T-helper 9 cell (primary cell): ENCODE results near the gene GNG7.
"Not testable (repeated sequence)": the region's sequence is repeated elsewhere in the genome, so short reads cannot be mapped to it uniquely, and the experiment has no call there.

ENCODE experiments used
- DNase-seq: peaks from one replicate; pipeline ENCODE4 v3.0.0-alpha.2; 2020

The GNG7 gene

GRCh38 chr19:2726904-2727639 is 24.6 kb upstream of the GNG7 start:
- DNase-seq: no peak

GRCh38 chr19:2726160-2726855 is 23.8 kb upstream of the GNG7 start:
- no peak for DNase-seq

- no peak for DNase-seq
Measured at GRCh38 chr19:2724148-2724557, 21.7 kb upstream of the GNG7 start.

- DNase-seq: no peak
Measured at GRCh38 chr19:2723747-2724146, 21.3 kb upstream of the GNG7 start.

GRCh38 chr19:2723345-2723715 is 20.8 kb upstream of the GNG7 start:
- DNase-seq: no peak

- DNase-seq: no peak
Measured at GRCh38 chr19:2722541-2723344, 20.2 kb upstream of the GNG7 start.

- DNase-seq: no peak
Measured at GRCh38 chr19:2721570-2722540, 19.4 kb upstream of the GNG7 start.

- no peak for DNase-seq
Measured at GRCh38 chr19:2720777-2721569, 18.5 kb upstream of the GNG7 start, which contains the start of gene DIRAS1. DIRAS1 (minus strand) TSS chr19:2721372; CDS start chr19:2717806, 3,566 bp downstream.

GRCh38 chr19:2719920-2720776 is 17.7 kb upstream of the GNG7 start:
- no peak for DNase-seq

GRCh38 chr19:2719232-2719735 is 16.8 kb upstream of the GNG7 start:
- DNase-seq: no peak

GRCh38 chr19:2717638-2718541 is 15.4 kb upstream of the GNG7 start:
- no peak for DNase-seq

- no peak for DNase-seq
Measured at GRCh38 chr19:2716722-2717637, 14.5 kb upstream of the GNG7 start.

- DNase-seq: no peak
Measured at GRCh38 chr19:2716275-2716650, 13.8 kb upstream of the GNG7 start.

GRCh38 chr19:2715470-2716274 is 13.2 kb upstream of the GNG7 start:
- no peak for DNase-seq

- DNase-seq: no peak
Measured at GRCh38 chr19:2714531-2715269, 12.2 kb upstream of the GNG7 start.

GRCh38 chr19:2714102-2714501 is 11.6 kb upstream of the GNG7 start:
- DNase-seq: not testable (repeated sequence)
